DND-41 (cell line): ENCODE measurements around the gene NID2.

Experiments used
- ATAC-seq: fragments of 200-7000 bp; cut with Tn5 transposase; 3 replicates; pipeline ENCODE4 v1.9.1; 2021; ENCODE audit warnings: low read depth; ENCODE audit not compliant: insufficient read depth
- DNase-seq: peaks from one replicate; pipeline ENCODE4 v3.0.0-alpha.2; 2020
- H2AFZ ChIP-seq: 2 replicates; pipeline ENCODE4 v1.6.0; 2012; ENCODE audit warnings: low read depth, low read length
- H3K27ac ChIP-seq: 2 replicates; pipeline ENCODE4 v1.5.1; 2012; ENCODE audit warnings: low read length, inconsistent platforms
- H3K27me3 ChIP-seq: fragments of 200-600 bp; sonication (generic); 2 replicates; pipeline ENCODE4 v1.6.0; 2012; ENCODE audit warnings: low read length, mild to moderate bottlenecking, inconsistent platforms; ENCODE audit not compliant: insufficient read depth, poor library complexity
- H3K36me3 ChIP-seq: 2 replicates; pipeline ENCODE4 v1.5.1; 2012; ENCODE audit warnings: low read length, inconsistent platforms; ENCODE audit not compliant: insufficient read depth
- H3K4me1 ChIP-seq: 2 replicates; pipeline ENCODE4 v1.5.1; 2012; ENCODE audit warnings: mild to moderate bottlenecking, low read length; ENCODE audit not compliant: insufficient read depth
- H3K4me2 ChIP-seq: 2 replicates; pipeline ENCODE4 v1.6.0; 2012; ENCODE audit warnings: mild to moderate bottlenecking, moderate library complexity, low read length, inconsistent platforms; ENCODE audit not compliant: insufficient read depth
- H3K4me3 ChIP-seq, 2 experiments: fragments of 200-600 bp in 1 of 2; shearing (Covaris generic) in 1 of 2; 2 replicates each; pipeline ENCODE4 v1.5.1; 2012 to 2016; ENCODE audit warnings: inconsistent platforms in 2 of 2, low read length in 2 of 2, mild to moderate bottlenecking in 2 of 2, low read depth in 1 of 2, moderate library complexity in 1 of 2
- H3K79me2 ChIP-seq: 2 replicates; pipeline ENCODE4 v1.6.0; 2012; ENCODE audit warnings: low read length, inconsistent platforms; ENCODE audit not compliant: insufficient read depth
- H3K9ac ChIP-seq: 2 replicates; pipeline ENCODE4 v1.6.0; 2012; ENCODE audit warnings: low read depth, mild to moderate bottlenecking, inconsistent platforms, low read length, moderate library complexity
- H3K9me3 ChIP-seq: 2 replicates; pipeline ENCODE4 v1.5.1; 2012; ENCODE audit warnings: low read length, moderate library complexity, mild to moderate bottlenecking, inconsistent platforms; ENCODE audit not compliant: insufficient read depth, severe bottlenecking
- H4K20me1 ChIP-seq: 2 replicates; pipeline ENCODE4 v1.6.0; 2012; ENCODE audit warnings: low read length; ENCODE audit not compliant: insufficient read depth
- EZH2 ChIP-seq: IDR thresholded peaks from 3 replicates; pipeline ENCODE4 v1.6.1; 2012; ENCODE audit warnings: borderline replicate concordance, low read depth, mild to moderate bottlenecking, moderate library complexity, low read length, inconsistent platforms; ENCODE audit not compliant: severe bottlenecking
- TF ChIP-seq, protein P1 (sequence below): IDR thresholded peaks from 2 replicates; pipeline ENCODE4 v1.5.1; 2012; ENCODE audit warnings: borderline replicate concordance, low read length, moderate library complexity, mild to moderate bottlenecking; ENCODE audit not compliant: poor library complexity, severe bottlenecking; ENCODE audit errors: extremely low read depth

Gene NID2

DNA sequence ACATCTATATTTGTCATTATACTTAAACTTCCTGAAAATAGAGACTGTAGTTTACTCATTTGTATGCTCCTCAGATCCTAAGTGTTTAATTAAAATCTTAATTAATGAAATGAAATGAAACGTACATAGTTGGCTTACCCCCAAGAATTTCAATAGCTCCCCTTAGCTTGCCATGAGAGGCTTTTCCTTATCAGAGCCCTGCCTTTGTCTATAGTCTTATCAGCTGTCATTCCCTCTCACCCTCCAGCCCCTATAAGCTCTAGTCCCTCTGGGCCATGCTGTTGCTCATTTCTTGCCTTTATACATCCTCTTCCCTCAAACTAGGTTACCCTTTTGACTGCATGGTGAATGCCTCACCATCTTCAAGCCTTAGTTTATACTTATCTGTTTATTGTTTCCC lies 80.6 kb downstream of the NID2 start:
- Histone ChIP-seq H3K4me3 (peak overlapping the region in 1 of 2 experiments; percentile 85; a peak in 2 of 4 replicates), H4K20me1 (peaks cover 15% of the 10 kb centered on the region; the same call in 1 of the 2 replicates), H3K27me3 (no peaks in the 10 kb centered on the region), H3K27ac (no peak overlapping the region; the same call in 1 of the 2 replicates), H3K9ac (peak overlapping the region; percentile 87; the same call in 1 of the 2 replicates), H3K36me3 (peaks cover 28% of the 10 kb centered on the region), H2AFZ (peak overlapping the region; percentile 92), H3K79me2 (peaks cover 44% of the 10 kb centered on the region), H3K4me1 (peaks cover 34% of the 10 kb centered on the region), H3K9me3 (no peaks in the 10 kb centered on the region), H3K4me2 (peak overlapping the region; percentile 70)
- ATAC-seq (no peak), DNase-seq (no peak)
- TF ChIP-seq EZH2: no peak
- TF ChIP-seq, protein P1, sequence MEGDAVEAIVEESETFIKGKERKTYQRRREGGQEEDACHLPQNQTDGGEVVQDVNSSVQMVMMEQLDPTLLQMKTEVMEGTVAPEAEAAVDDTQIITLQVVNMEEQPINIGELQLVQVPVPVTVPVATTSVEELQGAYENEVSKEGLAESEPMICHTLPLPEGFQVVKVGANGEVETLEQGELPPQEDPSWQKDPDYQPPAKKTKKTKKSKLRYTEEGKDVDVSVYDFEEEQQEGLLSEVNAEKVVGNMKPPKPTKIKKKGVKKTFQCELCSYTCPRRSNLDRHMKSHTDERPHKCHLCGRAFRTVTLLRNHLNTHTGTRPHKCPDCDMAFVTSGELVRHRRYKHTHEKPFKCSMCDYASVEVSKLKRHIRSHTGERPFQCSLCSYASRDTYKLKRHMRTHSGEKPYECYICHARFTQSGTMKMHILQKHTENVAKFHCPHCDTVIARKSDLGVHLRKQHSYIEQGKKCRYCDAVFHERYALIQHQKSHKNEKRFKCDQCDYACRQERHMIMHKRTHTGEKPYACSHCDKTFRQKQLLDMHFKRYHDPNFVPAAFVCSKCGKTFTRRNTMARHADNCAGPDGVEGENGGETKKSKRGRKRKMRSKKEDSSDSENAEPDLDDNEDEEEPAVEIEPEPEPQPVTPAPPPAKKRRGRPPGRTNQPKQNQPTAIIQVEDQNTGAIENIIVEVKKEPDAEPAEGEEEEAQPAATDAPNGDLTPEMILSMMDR: no peak

DNA sequence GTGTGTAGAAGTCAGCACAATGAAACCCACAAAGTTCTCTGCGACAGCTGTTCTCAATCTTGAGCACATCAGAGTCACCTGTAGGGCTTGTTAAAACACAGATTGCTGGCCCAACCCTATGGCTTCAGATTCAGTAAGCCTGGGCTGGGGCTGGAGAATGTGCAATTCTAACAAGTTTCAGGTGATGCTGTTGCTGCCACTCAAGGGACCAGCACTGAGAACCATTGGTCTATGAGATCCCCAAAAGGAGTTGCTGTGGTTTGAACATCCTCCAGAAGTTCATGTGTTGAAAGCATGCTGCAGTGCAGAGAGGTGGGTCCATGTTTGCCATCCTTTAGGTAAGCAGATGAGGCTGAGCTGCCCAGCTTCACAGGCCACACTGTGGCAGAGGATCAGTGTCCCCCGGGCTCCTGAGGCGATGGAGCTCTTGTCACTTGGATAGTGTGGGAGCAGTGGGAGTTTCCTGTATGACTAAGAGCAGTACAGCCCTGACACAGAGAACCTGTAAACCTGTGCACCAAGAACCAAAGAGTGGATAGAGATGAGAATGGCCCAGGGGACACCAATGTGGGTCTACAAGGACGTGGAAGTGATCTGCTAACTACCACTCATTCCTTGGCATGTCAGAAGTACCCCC lies 87.5 kb downstream of the NID2 start:
- H3K9ac ChIP-seq: no peak overlapping the region
- H3K9me3 ChIP-seq: no peaks in the 10 kb centered on the region
- ATAC-seq (no peak), DNase-seq (no peak)
- H3K4me3 ChIP-seq: no peak overlapping the region
- H2AFZ ChIP-seq: no peak overlapping the region
- peaks cover 11% of the 10 kb centered on the region for H3K4me1 ChIP-seq
- H4K20me1 ChIP-seq: no peaks in the 10 kb centered on the region
- H3K27ac ChIP-seq: no peak overlapping the region
- H3K79me2 ChIP-seq: no peaks in the 10 kb centered on the region
- no peaks in the 10 kb centered on the region for H3K36me3 ChIP-seq
- TF ChIP-seq, protein P1: no peak
- TF ChIP-seq EZH2: no peak
- no peaks in the 10 kb centered on the region for H3K27me3 ChIP-seq
- H3K4me2 ChIP-seq: no peak overlapping the region

DNA sequence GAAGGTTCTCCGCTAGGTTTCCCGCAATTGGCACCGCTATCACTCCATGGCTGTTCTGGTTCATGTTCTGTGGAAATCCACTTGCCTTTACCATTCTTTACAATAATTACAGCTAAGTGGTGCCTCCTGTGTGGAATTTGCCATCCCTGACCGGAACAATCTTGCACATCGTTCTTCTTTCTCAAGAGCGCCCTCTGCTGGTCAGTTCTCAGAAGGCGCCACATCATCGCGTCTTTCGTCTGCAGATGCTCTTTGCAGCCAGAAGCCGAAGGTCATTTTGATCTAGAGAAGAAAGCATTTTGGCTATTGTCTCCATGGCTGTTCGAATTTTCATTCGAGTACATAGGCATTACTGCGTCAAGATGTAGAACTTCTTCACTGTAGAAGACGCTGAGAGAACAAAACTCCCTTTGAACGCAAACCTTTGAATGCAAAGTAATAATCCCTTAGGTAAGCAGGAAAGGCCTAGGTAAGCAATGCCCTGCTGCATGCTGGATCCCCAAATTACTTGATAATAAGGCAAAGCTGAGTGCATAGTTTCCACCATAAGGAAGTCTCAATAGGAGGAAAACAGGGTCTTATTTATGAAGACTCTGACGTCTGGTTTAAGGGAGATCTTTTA lies 89.7 kb downstream of the NID2 start:
- Histone ChIP-seq H2AFZ (peak overlapping the region; percentile 61), H3K36me3 (no peaks in the 10 kb centered on the region), H3K27me3 (no peaks in the 10 kb centered on the region), H3K4me1 (peaks cover 11% of the 10 kb centered on the region), H3K4me2 (peak overlapping the region; percentile 45; the same call in 1 of the 2 replicates), H3K9ac (no peak overlapping the region), H3K4me3 (no peak overlapping the region), H3K27ac (no peak overlapping the region), H3K79me2 (no peaks in the 10 kb centered on the region), H4K20me1 (no peaks in the 10 kb centered on the region), H3K9me3 (no peaks in the 10 kb centered on the region)
- DNase-seq (peak; percentile 83), ATAC-seq (peak; percentile 94)
- TF ChIP-seq EZH2: no peak
- TF ChIP-seq, protein P1: peak; percentile 98
